Right renal cortex interstitium (tissue), 3 donors: ENCODE data around the gene MYL5. TPM values are rescaled to one million over a fixed set of nuclear protein-coding genes. Genes with fewer than 3 reads are reported as not detected.
"Not testable (repeated sequence)": the region's sequence is repeated elsewhere in the genome, so short reads cannot be mapped to it uniquely, and the experiment has no call there.

Source experiments
- DNase-seq, 3 donors: peaks; one replicate each; pipeline ENCODE4 v3.0.0-alpha.2; 2013; ENCODE audit warnings: low read depth in 3 of 3, low spot score in 2 of 3
- polyA plus RNA-seq, 3 donors: library from polyadenylated mRNA; unstranded; fragments of 120-200 nt; gene quantifications; one replicate each; pipeline ENCODE4 v1.2.1, GENCODE V29; 2013; ENCODE audit not compliant: insufficient read length in 3 of 3

The MYL5 gene, protein sequence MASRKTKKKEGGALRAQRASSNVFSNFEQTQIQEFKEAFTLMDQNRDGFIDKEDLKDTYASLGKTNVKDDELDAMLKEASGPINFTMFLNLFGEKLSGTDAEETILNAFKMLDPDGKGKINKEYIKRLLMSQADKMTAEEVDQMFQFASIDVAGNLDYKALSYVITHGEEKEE
- 10 to 100 TPM; 14.1 to 19.6 (median 17.4) TPM for polyA plus RNA-seq

DNA sequence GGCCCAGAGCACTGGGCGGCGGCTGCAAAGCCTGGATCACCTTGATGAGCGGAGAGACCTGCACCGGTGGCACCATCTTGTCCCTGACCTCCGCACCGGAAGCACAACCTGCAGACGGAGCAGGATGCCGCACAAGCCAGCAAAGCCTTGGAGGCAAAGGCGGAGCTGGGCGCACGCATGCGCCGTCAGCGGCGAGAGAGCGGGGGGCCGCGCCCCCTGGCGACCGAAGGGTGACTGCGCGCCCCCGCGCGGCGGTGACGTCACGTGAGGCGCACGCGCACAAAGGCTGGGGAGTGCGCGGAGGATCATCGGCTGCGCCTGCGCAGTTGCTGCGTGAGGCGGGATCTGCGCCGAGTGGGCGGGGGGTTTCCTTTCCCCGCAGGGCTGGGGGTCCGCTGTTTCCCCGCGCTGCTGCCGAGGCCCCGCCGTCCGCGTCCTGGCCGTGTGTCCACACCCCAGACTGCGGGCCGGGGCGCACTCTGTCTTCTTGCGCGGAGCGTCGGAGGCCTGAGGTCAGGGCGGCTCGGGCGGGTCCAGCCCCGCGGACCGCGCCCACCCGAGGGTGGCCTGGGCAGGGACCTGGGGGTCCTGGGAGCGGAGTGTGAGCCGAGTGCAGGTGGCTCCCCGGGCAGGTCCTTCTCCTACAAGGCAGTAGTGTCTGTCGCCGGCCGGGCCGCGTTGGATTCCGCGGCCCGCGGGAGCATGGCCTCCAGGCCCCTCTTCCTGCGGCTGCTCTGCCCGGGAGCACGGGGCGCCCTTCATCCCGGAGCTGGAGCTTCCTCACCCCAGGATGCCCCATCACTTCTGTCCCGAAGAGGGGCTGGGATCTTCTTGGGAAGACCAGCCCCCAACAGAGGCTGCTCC, at the start of gene MYL5, which contains the start of gene ATP5ME:
Gene MYL5, plus strand, starts transcription at position 371 of the 864 bp plus-strand sequence. CDS start 3,485 bp downstream, outside the sequence.
Gene ATP5ME, minus strand, starts transcription at position 105 of the 864 bp plus-strand sequence. Its CDS starts 29 bp downstream, at position 76.
- peak; percentile 91 to 97 (median 92) for DNase-seq

DNA sequence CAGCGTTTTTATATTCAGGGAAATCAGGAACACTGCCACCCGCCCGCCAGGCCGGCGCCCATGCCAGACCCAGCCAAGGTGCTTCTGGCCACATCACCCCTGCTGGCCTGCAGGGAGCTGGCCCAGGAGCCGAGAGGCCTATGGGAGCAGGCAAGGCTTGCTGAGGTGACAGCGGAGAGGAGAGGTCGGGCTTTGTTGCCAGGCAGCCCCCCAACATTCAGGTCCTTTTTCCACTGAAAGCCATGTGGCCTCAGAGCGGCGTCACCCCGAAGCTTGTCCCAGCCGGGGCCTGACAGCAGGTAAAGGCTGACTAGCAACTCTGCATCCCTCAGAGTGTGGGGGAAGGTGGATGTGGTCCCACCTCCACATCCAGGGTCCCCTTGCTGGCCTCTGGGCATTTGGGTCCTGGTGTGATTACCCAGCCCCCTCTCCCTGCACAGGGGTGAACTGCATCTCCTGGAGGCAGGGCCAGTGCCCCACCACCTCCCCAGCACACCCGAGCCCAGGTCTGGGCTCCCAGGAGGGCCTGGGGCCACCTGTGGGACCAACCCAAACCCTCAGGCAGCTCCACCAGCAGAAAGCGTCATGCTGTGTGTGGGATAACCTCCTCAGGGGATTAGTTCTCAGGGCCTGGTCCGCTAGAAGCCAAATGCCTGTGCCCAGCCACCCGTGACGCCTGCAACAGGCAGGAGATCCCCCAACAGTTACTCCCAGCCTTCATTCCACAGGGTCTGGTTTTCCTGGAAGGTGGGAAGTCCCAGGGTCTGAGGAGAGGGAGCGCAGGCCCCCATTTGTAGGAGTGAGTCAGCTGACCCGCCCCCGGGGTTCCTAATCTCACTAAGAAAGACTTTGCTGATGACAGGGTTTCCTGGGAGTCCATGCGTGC, 49.4 kb upstream of the MYL5 start, which contains the start of gene PDE6B:
Gene PDE6B, plus strand, starts transcription at position 869 of the 886 bp plus-strand sequence. CDS start 54 bp downstream, outside the sequence.
- DNase-seq, result peak in 1 of 3 donors; percentile 67

DNA sequence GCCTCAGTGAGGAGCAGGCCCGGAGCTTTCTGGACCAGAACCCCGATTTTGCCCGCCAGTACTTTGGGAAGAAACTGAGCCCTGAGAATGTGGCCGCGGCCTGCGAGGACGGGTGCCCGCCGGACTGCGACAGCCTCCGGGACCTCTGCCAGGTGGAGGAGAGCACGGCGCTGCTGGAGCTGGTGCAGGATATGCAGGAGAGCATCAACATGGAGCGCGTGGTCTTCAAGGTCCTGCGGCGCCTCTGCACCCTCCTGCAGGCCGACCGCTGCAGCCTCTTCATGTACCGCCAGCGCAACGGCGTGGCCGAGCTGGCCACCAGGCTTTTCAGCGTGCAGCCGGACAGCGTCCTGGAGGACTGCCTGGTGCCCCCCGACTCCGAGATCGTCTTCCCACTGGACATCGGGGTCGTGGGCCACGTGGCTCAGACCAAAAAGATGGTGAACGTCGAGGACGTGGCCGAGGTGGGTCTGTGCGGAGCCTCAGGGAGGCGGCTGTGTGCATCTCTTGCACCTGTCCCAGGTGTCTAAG, 48.6 kb upstream of the MYL5 start:
- no peak for DNase-seq

DNA sequence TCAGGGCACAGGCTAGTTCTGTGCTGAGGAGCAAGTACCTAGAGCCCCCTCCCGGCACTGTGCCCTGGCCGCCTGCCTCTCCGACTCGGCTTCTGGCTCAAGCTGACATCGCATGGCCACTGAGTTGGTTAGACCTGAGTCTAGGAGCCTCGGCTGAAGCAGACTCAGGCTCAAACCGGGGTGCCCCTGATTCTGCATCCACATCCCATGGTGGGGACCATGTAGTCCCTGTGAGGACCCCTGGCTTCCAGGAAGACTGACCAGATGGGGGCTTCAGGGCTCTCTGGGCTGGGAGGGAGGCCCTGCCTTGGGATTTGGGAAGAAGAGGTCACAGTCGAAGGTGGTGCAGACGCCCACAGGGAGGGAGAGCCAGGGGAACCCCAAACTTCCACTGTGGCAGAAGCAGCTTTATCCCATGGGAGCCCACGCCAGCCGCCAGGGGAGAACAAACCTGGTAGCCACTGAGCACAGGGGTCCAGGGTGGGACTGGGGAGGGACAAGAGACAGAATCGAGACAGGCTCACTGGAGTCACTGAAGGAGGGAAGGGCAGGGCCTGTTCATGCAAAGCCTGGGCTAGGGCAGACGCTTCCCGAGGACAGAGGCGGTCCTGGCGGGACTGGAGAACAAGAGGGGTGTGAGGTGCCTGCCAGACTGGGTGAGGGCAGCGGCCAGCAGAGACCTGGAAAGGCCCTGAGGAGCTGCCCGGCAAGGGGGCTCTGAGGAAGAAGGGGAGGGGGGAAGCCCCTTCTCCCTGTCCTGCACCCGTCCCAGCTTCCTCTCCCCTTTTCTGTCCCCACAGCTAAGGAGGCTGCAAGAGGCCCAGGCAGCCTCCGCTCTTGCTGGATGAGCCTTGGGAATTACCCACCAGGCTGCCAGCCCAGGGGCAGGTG, 47.9 kb upstream of the MYL5 start:
- no peak for DNase-seq

DNA sequence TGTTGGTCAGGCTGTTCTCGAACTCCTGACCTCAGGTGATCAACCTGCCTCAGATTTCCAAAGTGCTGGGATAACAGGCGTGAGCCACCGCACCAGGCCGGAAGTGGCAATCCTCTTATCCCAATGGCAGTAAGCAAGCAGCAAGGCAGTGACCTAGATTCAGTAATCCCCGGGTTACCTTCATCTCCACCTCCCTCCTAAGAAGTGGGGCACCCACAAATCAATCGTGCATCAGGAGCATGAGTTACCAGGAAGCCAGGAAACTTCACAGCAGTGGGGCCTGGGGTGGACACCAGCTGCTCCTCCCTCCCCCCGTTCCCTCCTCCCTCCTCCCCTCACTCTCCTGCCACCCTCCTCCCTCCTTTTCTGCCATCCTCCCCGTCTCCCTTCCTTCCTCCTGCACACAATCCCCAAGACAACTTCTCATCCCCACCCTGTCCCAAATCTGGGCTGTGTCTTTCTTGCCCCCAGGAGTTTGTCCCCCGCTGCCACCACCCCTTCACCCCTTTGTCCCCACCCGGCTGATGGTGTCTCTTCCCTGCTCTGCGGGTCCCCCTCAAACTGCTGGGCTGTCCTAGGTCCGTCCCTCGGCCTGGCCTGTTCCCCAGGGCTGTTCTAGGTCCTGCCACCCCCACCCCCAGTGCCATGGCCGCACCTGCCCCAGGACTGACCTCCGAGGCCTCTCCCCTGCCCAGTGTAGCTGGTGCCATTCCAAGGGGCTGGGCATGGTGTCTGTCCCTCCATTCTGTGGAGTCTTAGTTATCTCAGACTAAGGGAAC, 46.8 kb upstream of the MYL5 start:
- DNase-seq, result no peak

DNA sequence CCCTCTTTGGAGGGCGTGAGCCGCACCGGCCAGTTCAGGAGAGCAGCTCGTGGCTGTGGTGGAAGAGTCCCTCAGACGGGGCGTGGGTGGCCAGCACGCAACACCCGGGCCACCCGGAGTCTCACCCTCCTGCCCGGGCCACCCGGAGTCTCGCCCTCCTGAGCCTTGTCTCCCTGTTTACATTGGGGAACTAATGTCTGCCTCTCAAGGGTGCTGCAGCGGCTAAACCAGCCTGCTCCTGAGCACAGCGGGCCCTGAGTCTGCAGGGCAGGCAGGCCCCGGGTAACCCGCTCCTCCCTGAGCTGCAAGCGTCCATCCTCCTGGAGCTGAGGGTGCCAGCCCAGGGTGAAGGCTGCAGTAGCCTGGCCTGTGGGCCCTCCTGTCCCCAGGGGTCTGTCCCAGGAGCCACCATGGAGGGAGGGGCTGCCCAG, 46.0 kb upstream of the MYL5 start:
- DNase-seq, result no peak

DNA sequence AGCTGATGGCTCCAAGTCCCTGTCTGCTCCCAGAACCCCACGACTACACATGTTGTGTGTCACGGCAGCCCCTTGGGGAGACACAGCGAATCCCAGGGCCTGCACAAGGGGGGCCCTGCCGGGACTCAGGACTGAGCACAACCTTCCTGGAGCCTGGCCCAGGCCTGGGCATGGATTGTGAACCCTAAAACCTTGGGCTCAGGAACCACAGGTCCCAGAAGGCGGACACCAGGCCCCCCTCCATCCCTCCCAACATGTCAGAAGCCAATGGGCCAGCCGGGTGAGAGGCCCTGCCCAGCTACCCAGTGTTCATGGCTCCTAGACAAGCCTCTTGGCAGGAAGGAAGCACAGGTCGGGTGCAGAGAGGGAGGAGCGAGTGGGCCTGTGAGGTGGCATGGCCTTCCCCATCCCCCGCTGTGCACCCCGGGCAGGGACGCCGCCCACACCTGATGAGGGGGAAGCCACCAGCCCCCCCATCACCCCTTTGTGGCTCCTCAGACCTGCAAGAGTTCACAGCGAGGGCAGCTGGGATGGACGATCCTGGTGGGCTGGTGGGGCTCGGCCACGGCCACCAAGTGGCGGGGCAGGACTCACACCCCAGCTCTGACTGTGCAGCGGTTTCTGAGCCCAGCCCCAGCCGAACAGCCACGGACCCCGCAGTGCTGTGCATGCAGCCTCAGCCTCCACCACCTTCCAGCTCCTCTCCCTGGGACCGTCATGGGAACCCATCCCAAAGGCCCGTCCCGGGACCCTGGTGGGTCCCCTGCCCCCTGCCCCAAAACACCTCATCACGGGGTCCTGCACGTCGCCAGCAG, 45.3 kb upstream of the MYL5 start:
- no peak for DNase-seq

DNA sequence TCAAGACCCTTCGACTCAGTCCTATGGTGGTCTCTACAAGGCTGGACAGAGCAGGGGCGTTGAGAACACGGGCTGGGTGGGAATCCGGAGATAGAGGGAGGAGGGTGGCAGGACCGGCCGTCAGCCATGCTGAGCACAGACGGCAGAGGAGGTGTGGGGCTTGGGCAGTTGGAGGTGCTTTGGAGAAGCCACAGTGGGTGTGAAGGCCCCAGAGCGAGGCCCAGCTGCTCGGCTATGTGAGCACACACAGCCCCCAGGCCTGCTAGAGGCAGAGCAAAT, 44.8 kb upstream of the MYL5 start:
- DNase-seq, result no peak

DNA sequence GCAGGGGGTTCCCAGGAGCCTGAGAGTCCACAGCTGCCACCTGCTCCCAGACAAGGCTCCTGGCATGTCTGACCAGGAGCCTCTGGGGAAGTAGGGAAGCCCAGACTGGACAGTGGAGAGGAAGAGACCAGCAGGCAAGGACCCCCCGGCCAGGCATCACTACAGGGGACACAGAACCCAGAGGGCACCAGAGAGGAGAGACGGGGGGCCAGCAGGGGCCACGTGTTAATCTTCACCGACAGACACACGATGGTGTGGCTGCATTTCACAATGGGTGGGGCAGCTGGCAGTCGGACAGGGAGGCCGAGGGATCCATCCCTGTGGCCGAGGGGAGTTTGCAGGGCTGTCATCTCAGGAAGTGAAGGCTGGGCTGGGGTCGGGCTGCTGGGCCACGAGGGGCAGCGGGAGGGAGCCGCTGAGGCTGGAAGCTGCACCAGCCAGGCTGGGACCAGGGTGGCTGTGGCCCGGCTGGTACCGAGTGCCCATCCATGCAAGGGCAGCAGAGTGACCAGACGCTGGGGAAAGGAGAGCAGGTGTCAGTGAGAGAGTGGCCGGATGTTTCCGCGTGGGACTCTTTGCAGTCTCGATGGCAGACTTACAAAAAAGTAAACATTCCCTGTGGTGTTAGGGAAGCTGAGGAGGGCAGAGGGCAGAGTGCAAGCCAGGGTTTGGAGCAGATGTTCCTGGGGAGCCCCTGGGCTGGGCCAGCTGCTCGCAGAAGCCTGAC, 44.3 kb upstream of the MYL5 start:
- no peak for DNase-seq

DNA sequence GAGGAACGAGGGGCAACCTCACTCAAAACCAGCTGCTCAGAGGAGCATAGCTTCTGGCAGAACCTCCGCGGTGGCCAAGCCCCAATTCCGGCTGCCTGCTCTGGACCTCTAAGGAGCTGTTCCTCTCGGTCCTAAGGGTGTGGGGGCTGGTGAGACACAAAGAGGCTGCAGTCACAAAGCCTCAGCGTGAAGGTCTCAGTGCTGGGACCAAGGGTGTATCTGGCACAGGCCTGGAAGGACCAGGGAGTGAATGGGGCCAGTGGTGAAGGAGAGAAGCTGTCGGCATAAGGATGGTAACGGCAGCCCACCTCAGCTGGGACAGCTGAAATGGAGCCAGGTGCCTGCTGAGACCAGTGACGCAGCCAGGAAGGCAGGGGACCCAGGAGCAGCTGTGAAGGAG, 43.7 kb upstream of the MYL5 start:
- no peak for DNase-seq

DNA sequence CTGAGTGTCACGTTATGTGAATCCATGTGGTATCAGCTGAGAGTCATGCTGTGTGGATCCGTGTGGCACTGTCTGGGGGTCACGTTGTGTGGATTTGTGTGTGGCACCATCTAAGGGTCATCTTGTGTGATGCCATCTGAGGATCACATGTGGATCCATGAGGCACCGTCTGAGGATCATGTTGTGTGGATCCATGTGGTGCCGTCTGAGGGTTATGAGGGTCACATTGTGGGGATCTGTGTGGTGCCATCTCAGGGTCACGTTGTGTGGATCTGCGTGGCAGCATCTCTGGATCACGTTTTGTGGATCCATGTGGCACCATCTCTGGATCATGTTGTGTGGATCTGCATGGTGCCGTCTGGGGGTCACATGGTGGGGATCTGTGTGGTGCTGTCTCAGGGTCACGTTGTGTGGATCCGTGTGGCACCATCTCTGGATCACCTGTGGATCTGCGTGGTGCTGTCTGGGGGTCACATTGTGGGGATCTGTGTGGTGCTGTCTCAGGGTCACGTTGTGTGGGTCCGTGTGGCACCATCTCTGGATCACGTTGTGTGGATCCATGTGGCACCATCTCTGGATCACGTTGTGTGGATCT, 42.0 kb upstream of the MYL5 start:
- no peak for DNase-seq

DNA sequence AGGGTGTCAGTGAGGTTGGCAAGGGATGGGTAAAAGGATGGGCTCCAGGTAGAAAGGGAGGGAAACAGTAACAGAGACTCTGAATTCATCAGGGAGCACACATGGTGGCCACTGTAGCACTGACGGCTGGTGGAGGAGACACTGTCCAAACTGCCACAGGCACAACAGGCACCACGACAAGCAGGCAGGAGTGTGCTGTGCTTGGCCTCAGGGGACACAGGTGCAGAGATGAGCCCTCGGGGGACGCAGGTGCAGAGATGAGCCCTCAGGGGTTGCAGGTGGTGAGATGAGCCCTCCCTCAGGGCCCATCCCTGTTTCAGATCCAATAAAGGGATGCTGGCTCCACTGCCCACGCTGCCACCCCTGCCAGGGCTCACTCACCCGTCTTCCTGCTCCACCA, 41.4 kb upstream of the MYL5 start:
- DNase-seq, result no peak

DNA sequence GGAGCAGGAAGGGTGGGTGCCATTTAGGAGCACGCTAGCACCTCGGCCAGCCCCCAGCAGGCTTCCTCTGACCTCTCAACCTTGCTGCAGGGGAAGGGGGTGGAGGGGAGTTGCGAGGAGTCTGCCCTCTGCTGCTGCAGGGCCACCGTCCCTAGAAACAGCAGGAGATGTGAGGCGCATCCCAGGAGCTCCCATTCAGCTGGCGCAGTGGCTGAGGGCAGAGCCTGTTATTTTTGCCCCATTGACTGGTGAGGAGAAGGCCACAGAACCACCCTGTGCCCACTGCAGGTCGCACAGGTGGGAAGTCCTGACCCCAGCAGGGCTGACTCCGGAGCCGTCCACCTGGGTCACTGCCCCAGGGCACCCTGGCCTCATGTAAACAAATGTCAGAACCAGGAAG, 40.9 kb upstream of the MYL5 start:
- DNase-seq, result no peak

DNA sequence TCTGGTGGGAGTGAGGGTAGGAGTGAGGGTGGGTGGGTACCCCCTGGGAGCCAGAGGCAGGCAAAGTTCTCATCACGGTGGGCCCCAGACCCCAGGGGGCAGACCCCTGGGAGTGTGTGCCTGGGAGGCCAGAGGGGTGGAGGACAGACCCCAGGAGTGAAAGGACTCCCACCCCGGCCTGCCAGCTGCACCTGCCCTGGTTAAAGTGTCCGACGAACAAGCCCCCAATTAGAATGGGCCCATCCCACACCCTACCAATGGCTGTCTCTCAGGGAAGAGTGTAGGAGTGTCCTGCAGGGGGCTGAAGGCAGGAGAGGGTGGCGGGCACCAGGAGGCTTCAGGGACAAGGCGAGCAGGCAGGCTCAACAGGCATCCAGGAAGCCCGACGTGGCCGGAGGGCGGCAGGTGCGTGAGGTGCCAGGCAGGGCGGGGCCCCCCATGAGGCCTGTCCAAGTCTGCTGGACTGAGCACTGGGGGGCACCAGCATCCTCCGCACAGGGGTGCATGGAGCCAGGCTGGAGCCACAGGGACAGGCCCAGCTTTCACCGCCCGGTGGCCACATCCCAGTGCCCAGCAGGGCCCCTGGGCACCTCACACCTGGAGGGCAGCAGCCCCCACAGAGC, 40.3 kb upstream of the MYL5 start:
- no peak for DNase-seq

DNA sequence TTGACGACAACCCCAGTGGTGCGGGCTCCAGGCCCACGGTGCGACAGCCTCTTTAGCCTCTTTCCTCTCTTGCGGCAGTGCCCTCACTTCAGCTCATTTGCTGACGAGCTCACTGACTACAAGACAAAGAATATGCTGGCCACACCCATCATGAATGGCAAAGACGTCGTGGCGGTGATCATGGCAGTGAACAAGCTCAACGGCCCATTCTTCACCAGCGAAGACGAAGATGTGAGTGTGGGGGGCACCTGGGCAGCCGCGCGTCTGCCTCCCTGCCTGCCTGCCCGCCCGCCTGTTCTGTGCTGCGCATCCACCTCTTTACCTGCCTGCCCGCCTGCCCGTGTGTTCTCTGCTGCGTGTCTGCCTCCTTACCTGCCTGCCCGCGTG, 39.8 kb upstream of the MYL5 start:
- DNase-seq, result no peak

DNA sequence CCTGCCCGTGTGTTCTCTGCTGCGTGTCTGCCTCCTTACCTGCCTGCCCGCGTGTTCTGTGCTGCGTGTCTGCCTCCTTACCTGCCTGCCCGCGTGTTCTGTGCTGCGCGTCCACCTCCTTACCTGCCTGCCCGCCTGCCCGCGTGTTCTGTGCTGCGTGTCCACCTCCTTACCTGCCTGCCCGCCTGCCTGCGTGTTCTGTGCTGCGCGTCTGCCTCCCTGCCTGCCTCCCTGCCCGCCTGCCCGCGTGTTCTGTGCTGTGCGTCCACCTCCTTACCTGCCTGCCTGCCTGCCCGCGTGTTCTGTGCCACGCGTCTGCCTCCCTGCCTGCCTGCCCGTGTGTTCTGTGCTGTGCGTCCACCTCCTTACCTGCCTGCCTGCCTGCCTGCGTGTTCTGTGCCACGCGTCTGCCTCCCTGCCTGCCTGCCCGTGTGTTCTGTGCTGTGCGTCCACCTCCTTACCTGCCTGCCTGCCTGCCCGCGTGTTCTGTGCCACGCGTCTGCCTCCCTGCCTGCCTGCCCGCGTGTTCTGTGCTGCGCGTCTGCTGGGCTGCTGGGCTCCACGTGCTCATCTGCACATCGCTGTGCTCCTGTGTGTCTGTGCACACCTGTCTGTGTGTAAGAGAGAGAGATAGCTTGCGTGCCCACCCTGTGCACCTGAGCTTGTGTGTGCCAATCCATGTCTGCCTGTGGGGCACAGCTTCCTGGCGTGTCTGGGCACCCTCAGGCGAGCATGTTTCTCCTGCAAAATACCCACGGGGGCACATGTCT, 39.1 kb upstream of the MYL5 start:
- not testable (repeated sequence) for DNase-seq
